GM23248 (cell line): ENCODE measurements around the gene SPCS1.

Source experiments
- EZH2 ChIP-seq: fragments of 200-600 bp; sonication (generic); IDR thresholded peaks from 2 replicates; pipeline ENCODE4 v1.6.1; 2018; ENCODE audit warnings: antibody characterized with exemption, mild to moderate bottlenecking; ENCODE audit not compliant: insufficient read depth, poor library complexity, severe bottlenecking
- EZH2phosphoT487 ChIP-seq: fragments of 200-600 bp; sonication (generic); IDR thresholded peaks from 2 replicates; pipeline ENCODE4 v1.6.1; 2018; ENCODE audit warnings: antibody characterized with exemption, moderate library complexity, mild to moderate bottlenecking, low read depth; ENCODE audit not compliant: insufficient read depth

- TF ChIP-seq EZH2 (no peak), EZH2phosphoT487 (no peak)
Measured at GRCh38 chr3:52703341-52703740, 2.6 kb upstream of the SPCS1 start.
